HEK293T (cell line): ENCODE data around the gene P4HTM.
"Not testable (repeated sequence)": the region's sequence is repeated elsewhere in the genome, so short reads cannot be mapped to it uniquely, and the experiment has no call there.

Source experiments
- CTCF ChIA-PET: fragments of 350-600 bp; formaldehyde crosslinking; extraction: SDS; loops from one replicate; lab custom pipeline; 2021; ENCODE audit warnings: antibody characterized with exemption, inconsistent platforms; lab: Yijun Ruan, JAX
- POLR2A ChIA-PET: fragments of 350-600 bp; formaldehyde crosslinking; extraction: SDS; loops from one replicate; lab custom pipeline; 2020; ENCODE audit warnings: antibody characterized with exemption, inconsistent platforms; lab: Yijun Ruan, JAX
- DNase-seq: peaks from one replicate; pipeline ENCODE4 v3.0.0; 2012; ENCODE audit warnings: mixed read lengths; ENCODE audit errors: extremely low spot score
- ARNT ChIP-seq: fragments of 450-650 bp; IDR thresholded peaks from 2 replicates; pipeline ENCODE4 v1.6.1; 2017; ENCODE audit warnings: mild to moderate bottlenecking
- BHLHE40 ChIP-seq: fragments of 450-650 bp; IDR thresholded peaks from 2 replicates; pipeline ENCODE4 v1.6.1; 2016; ENCODE audit warnings: mild to moderate bottlenecking, moderate library complexity, borderline replicate concordance
- CTBP1 ChIP-seq: fragments of 450-650 bp; IDR thresholded peaks from 2 replicates; pipeline ENCODE4 v1.6.1; 2016; ENCODE audit warnings: borderline replicate concordance
- ELF4 ChIP-seq: fragments of 450-650 bp; IDR thresholded peaks from 2 replicates; pipeline ENCODE4 v1.6.1; 2017; ENCODE audit warnings: antibody characterized with exemption
- FOXA1 ChIP-seq: fragments of 450-650 bp; IDR thresholded peaks from 2 replicates; pipeline ENCODE4 v1.6.1; 2016; ENCODE audit warnings: mild to moderate bottlenecking
- FOXK2 ChIP-seq: fragments of 450-650 bp; IDR thresholded peaks from 2 replicates; pipeline ENCODE4 v1.6.1; 2016; ENCODE audit warnings: mild to moderate bottlenecking
- FOXM1 ChIP-seq: fragments of 450-650 bp; IDR thresholded peaks from 2 replicates; pipeline ENCODE4 v1.6.1; 2017; ENCODE audit warnings: mild to moderate bottlenecking, borderline replicate concordance
- HDGF ChIP-seq: fragments of 450-650 bp; IDR thresholded peaks from 2 replicates; pipeline ENCODE4 v1.6.1; 2017; ENCODE audit warnings: antibody characterized with exemption, borderline replicate concordance
- L3MBTL2 ChIP-seq: fragments of 450-650 bp; conservative IDR thresholded peaks from 2 replicates; pipeline ENCODE4 v1.6.1; 2016; ENCODE audit warnings: mild to moderate bottlenecking
- LEF1 ChIP-seq: fragments of 450-650 bp; IDR thresholded peaks from 2 replicates; pipeline ENCODE4 v1.6.1; 2017; ENCODE audit warnings: mild to moderate bottlenecking, borderline replicate concordance
- NFRKB ChIP-seq: fragments of 450-650 bp; IDR thresholded peaks from 2 replicates; pipeline ENCODE4 v1.6.1; 2016; ENCODE audit warnings: mild to moderate bottlenecking, moderate library complexity
- PKNOX1 ChIP-seq: fragments of 450-650 bp; IDR thresholded peaks from 2 replicates; pipeline ENCODE4 v1.6.1; 2016
- SP1 ChIP-seq: fragments of 450-650 bp; IDR thresholded peaks from 2 replicates; pipeline ENCODE4 v1.6.1; 2017
- SUZ12 ChIP-seq: fragments of 450-650 bp; IDR thresholded peaks from 2 replicates; pipeline ENCODE4 v1.6.1; 2016; ENCODE audit warnings: mild to moderate bottlenecking
- TARDBP ChIP-seq: fragments of 450-650 bp; IDR thresholded peaks from 2 replicates; pipeline ENCODE4 v1.6.1; 2016
- ZNF384 ChIP-seq: fragments of 450-650 bp; IDR thresholded peaks from 2 replicates; pipeline ENCODE4 v1.6.1; 2016

The P4HTM gene

GRCh38 chr3:49005303-49005680 is 15.3 kb downstream of the P4HTM start:
- no peak for DNase-seq
- TF ChIP-seq ARNT (no peak), FOXA1 (no peak), SUZ12 (no peak), ELF4 (no peak), LEF1 (no peak), ZNF384 (no peak), CTBP1 (no peak), HDGF (no peak), NFRKB (no peak), SP1 (no peak), TARDBP (no peak), FOXK2 (no peak), FOXM1 (no peak), L3MBTL2 (no peak), BHLHE40 (no peak), PKNOX1 (no peak)
- CTCF ChIA-PET, result interaction anchor here (1.1 kb wide), 1 partner anchor 17 kb away, joined by 3 read pairs; the partner anchor contains the start of gene NDUFAF3
- POLR2A ChIA-PET, result interaction anchor here (4.0 to 6.7 kb wide), 2 partner anchors 8 to 15 kb away, joined by 53 to 204 read pairs; partner anchors contain the start of genes DALRD3 and NDUFAF3

GRCh38 chr3:49005998-49006397 is 16.0 kb downstream of the P4HTM start:
- DNase-seq, result no peak
- POLR2A ChIA-PET, result interaction anchor here (0.9 to 6.7 kb wide), 5 partner anchors 9 to 31 kb away, joined by 3 to 204 read pairs (median 53); partner anchors contain the start of genes DALRD3, IMPDH2, NDUFAF3 and P4HTM
- CTCF ChIA-PET, result no interaction called here
- no peak for TF ChIP-seq ARNT
- TF ChIP-seq FOXK2, result no peak
- no peak for TF ChIP-seq FOXA1
- TF ChIP-seq BHLHE40, result no peak
- no peak for TF ChIP-seq PKNOX1

- DNase-seq, result no peak
- CTCF ChIA-PET, result interaction anchor here (0.9 to 2.3 kb wide), 5 partner anchors 10 to 19 kb away, joined by 4 to 8 read pairs (median 7); partner anchors contain the start of genes NDUFAF3 and P4HTM
- no peak for TF ChIP-seq BHLHE40
- TF ChIP-seq CTBP1, result no peak
- TF ChIP-seq TARDBP, result no peak; the same call in 1 of the 2 replicates
- 0 out of 2 replicates have a peak, but pooled peaks have one; percentile 13 for TF ChIP-seq HDGF
- no peak for TF ChIP-seq FOXA1
- TF ChIP-seq L3MBTL2, result no peak
- TF ChIP-seq ZNF384, result no peak
- TF ChIP-seq ELF4, result no peak
- no peak for TF ChIP-seq SP1
Observed at GRCh38 chr3:49006408-49007067, 16.5 kb downstream of the P4HTM start.

GRCh38 chr3:49007068-49007770 is 17.2 kb downstream of the P4HTM start, which contains the start of gene WDR6:
Gene WDR6 (plus strand): TSS chr3:49007391. CDS start chr3:49007432, 41 bp downstream.
- ChIA-PET CTCF (interaction anchor here (0.7 to 2.3 kb wide), 6 partner anchors 10 to 87 kb away, joined by 4 to 8 read pairs (median 7); partner anchors contain the start of genes NDUFAF3, P4HTM and QRICH1), POLR2A (interaction anchor here (0.6 to 6.7 kb wide), 37 partner anchors 10 to 518 kb away, joined by 3 to 204 read pairs (median 4); partner anchors contain the start of genes ARIH2, CELSR3, DALRD3 and IMPDH2)
- DNase-seq, result peak; percentile 97
- TF ChIP-seq L3MBTL2, result peak; percentile 99
- TF ChIP-seq PKNOX1, result peak; percentile 97
- TF ChIP-seq ELF4, result peak; percentile 33; the same call in 1 of the 2 replicates
- no peak for TF ChIP-seq FOXK2
- TF ChIP-seq NFRKB, result no peak
- TF ChIP-seq FOXA1, result no peak
- no peak for TF ChIP-seq ARNT

More at GRCh38 chr3:49006408-49007067, 16.5 kb downstream of the P4HTM start:
- POLR2A ChIA-PET, result interaction anchor here (0.6 to 6.7 kb wide), 37 partner anchors 9 to 518 kb away, joined by 3 to 204 read pairs (median 4); partner anchors contain the start of genes ARIH2, DALRD3, IMPDH2 and IP6K2

GRCh38 chr3:49007771-49008528 is 17.9 kb downstream of the P4HTM start:
- DNase-seq, result peak; percentile 84

GRCh38 chr3:49008627-49009026 is 18.6 kb downstream of the P4HTM start:
- ChIA-PET CTCF (interaction anchor here (1.7 to 2.3 kb wide), 2 partner anchors 13 to 21 kb away, joined by 7 to 15 read pairs; partner anchors contain the start of gene NDUFAF3), POLR2A (interaction anchor here (0.9 to 6.7 kb wide), 4 partner anchors 11 to 21 kb away, joined by 4 to 204 read pairs (median 44); partner anchors contain the start of genes DALRD3, IMPDH2 and NDUFAF3)
- DNase-seq, result not testable (repeated sequence)

More at GRCh38 chr3:49007771-49008528, 17.9 kb downstream of the P4HTM start:
- POLR2A ChIA-PET, result interaction anchor here (0.5 to 6.7 kb wide), 20 partner anchors 11 to 455 kb away, joined by 3 to 204 read pairs (median 8); partner anchors contain the start of genes ARIH2, CELSR3, DALRD3 and IMPDH2
- no peak for TF ChIP-seq SUZ12
- no peak for TF ChIP-seq BHLHE40
- TF ChIP-seq ARNT, result no peak
- no peak for TF ChIP-seq L3MBTL2
- no peak for TF ChIP-seq ZNF384
- TF ChIP-seq ELF4, result no peak
- TF ChIP-seq NFRKB, result no peak
- TF ChIP-seq HDGF, result no peak
- CTCF ChIA-PET, result interaction anchor here (0.7 to 2.3 kb wide), 4 partner anchors 12 to 86 kb away, joined by 6 to 8 read pairs (median 8); partner anchors contain the start of genes NDUFAF3 and QRICH1
